HepG2 (cell line): Measurements from ENCODE around the gene S100P. TPM values are rescaled to one million over a fixed set of nuclear protein-coding genes. Genes with fewer than 3 reads are reported as not detected.
A peak's percentile ranks its signal among the peaks of the same experiment; 100 is the strongest.

Experiments used
- ATF7-NPFF ChIP-seq: sonication (generic); formaldehyde crosslinking; IDR thresholded peaks from 2 replicates; pipeline ENCODE4 v1.8.1; 2023; ENCODE audit warnings: mild to moderate bottlenecking, low read depth, missing genetic modification reagents, moderate library complexity
- CHCHD3 ChIP-seq: sonication (generic); formaldehyde crosslinking; IDR thresholded peaks from 2 replicates; pipeline ENCODE4 v1.8.0; 2022; ENCODE audit warnings: mild to moderate bottlenecking, missing genetic modification reagents, moderate library complexity
- CHD2 ChIP-seq: IDR thresholded peaks from 2 replicates; pipeline ENCODE4 v1.6.1; 2011; ENCODE audit warnings: low read depth, low read length, improper control_type of control experiment
- FOSL2 ChIP-seq: sonication (generic); formaldehyde crosslinking; IDR thresholded peaks from 2 replicates; pipeline ENCODE4 v1.4.0; 2020; ENCODE audit warnings: missing genetic modification reagents
- GLI4 ChIP-seq: sonication (generic); formaldehyde crosslinking; IDR thresholded peaks from 2 replicates; pipeline ENCODE4 v1.5.1; 2020; ENCODE audit warnings: missing genetic modification reagents, mild to moderate bottlenecking, moderate library complexity, borderline replicate concordance
- PAWR ChIP-seq: sonication (generic); formaldehyde crosslinking; IDR thresholded peaks from 2 replicates; pipeline ENCODE4 v1.4.0; 2020; ENCODE audit warnings: missing genetic modification reagents, mild to moderate bottlenecking, borderline replicate concordance
- PAX8 ChIP-seq: sonication (generic); formaldehyde crosslinking; IDR thresholded peaks from 2 replicates; pipeline ENCODE4 v1.8.0; 2022; ENCODE audit warnings: mild to moderate bottlenecking, missing genetic modification reagents, borderline replicate concordance
- TEF ChIP-seq: sonication (generic); formaldehyde crosslinking; IDR thresholded peaks from 2 replicates; pipeline ENCODE4 v1.5.0; 2020; ENCODE audit warnings: missing genetic modification reagents
- THAP11 ChIP-seq: IDR thresholded peaks from 2 replicates; pipeline ENCODE4 v1.6.1; 2016; ENCODE audit warnings: missing biosample characterization, missing genetic modification reagents
- ZFY ChIP-seq: sonication (generic); formaldehyde crosslinking; IDR thresholded peaks from 2 replicates; pipeline ENCODE4 v1.4.0; 2020; ENCODE audit warnings: missing genetic modification reagents
- ZNF24 ChIP-seq: fragments of 450-650 bp; IDR thresholded peaks from 2 replicates; pipeline ENCODE4 v1.6.1; 2017; ENCODE audit warnings: antibody characterized with exemption, mild to moderate bottlenecking
- ZNF33B ChIP-seq: sonication (generic); formaldehyde crosslinking; IDR thresholded peaks from 2 replicates; pipeline ENCODE4 v1.5.1; 2020; ENCODE audit warnings: mild to moderate bottlenecking, missing genetic modification reagents
- ZNF546 ChIP-seq: sonication (generic); formaldehyde crosslinking; conservative IDR thresholded peaks from 2 replicates; pipeline ENCODE4 v1.8.1; 2023; ENCODE audit warnings: mild to moderate bottlenecking, missing genetic modification reagents
- polyA plus RNA-seq, 8 experiments: library from polyadenylated mRNA; depleted of rRNA in 3 of 8; stranded (reverse) in 7 of 8; unstranded in 1 of 8; fragments of >200 nt; fragmentation: Illumina TruSeq in 4 of 8; extraction: Trizol in 4 of 8; gene quantifications; 2 replicates each; pipeline versions ENCODE4 v1.2.1 to v1.2.3, GENCODE V29; 2011 to 2016; ENCODE audit warnings: low read depth in 4 of 8, missing spikeins in 1 of 8, mixed read lengths in 1 of 8; ENCODE audit not compliant: insufficient read depth in 1 of 8
- total RNA-seq, 5 experiments: library from RNA; depleted of rRNA; stranded (reverse); fragments of >200 nt; fragmentation: Illumina TruSeq; extraction: Trizol; gene quantifications; 2 replicates each; pipeline ENCODE4 v1.2.3, GENCODE V29; 2016; ENCODE audit warnings: low read depth in 1 of 5
- TF ChIP-seq, protein P1 (sequence below): sonication (generic); formaldehyde crosslinking; IDR thresholded peaks from 2 replicates; pipeline ENCODE4 v1.9.0; 2021; ENCODE audit warnings: mild to moderate bottlenecking, missing genetic modification reagents
- TF ChIP-seq, protein P2 (sequence below): sonication (generic); formaldehyde crosslinking; IDR thresholded peaks from 2 replicates; pipeline ENCODE4 v1.4.0; 2020; ENCODE audit warnings: mild to moderate bottlenecking, missing genetic modification reagents
- TF ChIP-seq, protein P3 (sequence below): sonication (generic); formaldehyde crosslinking; IDR thresholded peaks from 2 replicates; pipeline ENCODE4 v1.4.0; 2020; ENCODE audit warnings: missing genetic modification reagents

S100P gene
- total and polyA plus RNA-seq, 2 of the 13 experiments (the other 11 are each of a cell fraction or from before 2014, with no cell fraction given): 278 to 1,649 TPM

DNA sequence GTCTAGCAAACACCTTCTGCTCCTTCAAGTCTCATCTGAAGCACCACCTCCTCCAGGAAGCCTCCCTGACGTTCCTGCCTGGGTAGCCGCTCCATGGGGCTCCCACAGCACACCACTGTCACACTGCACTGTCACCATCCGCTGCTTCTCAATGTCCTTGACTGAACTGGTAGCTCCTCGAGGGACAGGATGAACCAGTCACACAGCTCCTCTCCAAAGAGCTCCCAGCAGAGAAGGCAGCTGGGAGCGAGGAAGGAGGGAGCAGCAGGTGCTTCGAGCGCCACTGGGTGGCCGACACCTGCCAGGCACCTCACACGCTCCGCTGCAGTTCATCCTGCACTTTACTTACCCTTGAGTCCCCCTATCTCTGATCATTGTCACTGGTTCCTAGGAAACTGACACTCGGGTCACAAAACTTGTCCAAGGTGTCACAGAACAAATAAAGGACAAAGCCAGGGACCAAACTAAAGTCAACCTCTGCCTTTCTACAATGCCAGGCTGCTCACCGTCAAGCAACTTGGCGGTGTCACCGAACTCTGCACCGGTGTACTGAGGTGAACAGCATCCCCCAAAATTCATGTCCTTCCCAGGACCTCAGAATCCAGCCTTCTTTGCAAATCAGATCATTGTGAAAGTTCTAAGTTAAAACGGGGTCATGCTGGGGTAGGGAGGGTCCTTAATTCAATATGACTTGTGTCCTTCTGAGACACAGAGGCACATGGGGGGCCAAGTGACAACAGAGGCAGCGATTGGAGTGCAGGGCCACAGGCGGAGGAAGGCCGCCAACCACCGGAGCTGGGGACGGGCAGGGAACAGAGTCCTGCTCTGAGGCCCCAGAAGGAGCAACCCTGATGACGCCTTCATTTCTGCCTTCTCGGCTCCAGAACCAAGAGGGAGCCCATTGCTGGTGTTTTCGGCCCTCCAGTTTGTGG lies 5.5 kb upstream of the S100P start (continued):
- TF ChIP-seq, protein P1, sequence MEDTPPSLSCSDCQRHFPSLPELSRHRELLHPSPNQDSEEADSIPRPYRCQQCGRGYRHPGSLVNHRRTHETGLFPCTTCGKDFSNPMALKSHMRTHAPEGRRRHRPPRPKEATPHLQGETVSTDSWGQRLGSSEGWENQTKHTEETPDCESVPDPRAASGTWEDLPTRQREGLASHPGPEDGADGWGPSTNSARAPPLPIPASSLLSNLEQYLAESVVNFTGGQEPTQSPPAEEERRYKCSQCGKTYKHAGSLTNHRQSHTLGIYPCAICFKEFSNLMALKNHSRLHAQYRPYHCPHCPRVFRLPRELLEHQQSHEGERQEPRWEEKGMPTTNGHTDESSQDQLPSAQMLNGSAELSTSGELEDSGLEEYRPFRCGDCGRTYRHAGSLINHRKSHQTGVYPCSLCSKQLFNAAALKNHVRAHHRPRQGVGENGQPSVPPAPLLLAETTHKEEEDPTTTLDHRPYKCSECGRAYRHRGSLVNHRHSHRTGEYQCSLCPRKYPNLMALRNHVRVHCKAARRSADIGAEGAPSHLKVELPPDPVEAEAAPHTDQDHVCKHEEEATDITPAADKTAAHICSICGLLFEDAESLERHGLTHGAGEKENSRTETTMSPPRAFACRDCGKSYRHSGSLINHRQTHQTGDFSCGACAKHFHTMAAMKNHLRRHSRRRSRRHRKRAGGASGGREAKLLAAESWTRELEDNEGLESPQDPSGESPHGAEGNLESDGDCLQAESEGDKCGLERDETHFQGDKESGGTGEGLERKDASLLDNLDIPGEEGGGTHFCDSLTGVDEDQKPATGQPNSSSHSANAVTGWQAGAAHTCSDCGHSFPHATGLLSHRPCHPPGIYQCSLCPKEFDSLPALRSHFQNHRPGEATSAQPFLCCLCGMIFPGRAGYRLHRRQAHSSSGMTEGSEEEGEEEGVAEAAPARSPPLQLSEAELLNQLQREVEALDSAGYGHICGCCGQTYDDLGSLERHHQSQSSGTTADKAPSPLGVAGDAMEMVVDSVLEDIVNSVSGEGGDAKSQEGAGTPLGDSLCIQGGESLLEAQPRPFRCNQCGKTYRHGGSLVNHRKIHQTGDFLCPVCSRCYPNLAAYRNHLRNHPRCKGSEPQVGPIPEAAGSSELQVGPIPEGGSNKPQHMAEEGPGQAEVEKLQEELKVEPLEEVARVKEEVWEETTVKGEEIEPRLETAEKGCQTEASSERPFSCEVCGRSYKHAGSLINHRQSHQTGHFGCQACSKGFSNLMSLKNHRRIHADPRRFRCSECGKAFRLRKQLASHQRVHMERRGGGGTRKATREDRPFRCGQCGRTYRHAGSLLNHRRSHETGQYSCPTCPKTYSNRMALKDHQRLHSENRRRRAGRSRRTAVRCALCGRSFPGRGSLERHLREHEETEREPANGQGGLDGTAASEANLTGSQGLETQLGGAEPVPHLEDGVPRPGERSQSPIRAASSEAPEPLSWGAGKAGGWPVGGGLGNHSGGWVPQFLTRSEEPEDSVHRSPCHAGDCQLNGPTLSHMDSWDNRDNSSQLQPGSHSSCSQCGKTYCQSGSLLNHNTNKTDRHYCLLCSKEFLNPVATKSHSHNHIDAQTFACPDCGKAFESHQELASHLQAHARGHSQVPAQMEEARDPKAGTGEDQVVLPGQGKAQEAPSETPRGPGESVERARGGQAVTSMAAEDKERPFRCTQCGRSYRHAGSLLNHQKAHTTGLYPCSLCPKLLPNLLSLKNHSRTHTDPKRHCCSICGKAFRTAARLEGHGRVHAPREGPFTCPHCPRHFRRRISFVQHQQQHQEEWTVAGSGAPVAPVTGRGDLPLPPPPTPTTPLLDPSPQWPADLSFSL (CRISPR knock-in tag): no peak
- TF ChIP-seq, protein P2, sequence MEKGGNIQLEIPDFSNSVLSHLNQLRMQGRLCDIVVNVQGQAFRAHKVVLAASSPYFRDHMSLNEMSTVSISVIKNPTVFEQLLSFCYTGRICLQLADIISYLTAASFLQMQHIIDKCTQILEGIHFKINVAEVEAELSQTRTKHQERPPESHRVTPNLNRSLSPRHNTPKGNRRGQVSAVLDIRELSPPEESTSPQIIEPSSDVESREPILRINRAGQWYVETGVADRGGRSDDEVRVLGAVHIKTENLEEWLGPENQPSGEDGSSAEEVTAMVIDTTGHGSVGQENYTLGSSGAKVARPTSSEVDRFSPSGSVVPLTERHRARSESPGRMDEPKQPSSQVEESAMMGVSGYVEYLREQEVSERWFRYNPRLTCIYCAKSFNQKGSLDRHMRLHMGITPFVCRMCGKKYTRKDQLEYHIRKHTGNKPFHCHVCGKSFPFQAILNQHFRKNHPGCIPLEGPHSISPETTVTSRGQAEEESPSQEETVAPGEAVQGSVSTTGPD (CRISPR knock-in tag): no peak
- TF ChIP-seq FOSL2 (CRISPR knock-in tag) (no peak), ZFY (CRISPR knock-in tag) (no peak), ZNF24 (no peak), PAX8 (no peak), ATF7-NPFF (CRISPR knock-in tag) (no peak), PAWR (CRISPR knock-in tag) (no peak), CHCHD3 (CRISPR knock-in tag) (no peak), ZNF33B (CRISPR knock-in tag) (no peak), THAP11 (CRISPR knock-in tag) (no peak), TEF (CRISPR knock-in tag) (no peak), GLI4 (no peak), CHD2 (no peak), ZNF546 (CRISPR knock-in tag) (no peak)
- TF ChIP-seq, protein P3, sequence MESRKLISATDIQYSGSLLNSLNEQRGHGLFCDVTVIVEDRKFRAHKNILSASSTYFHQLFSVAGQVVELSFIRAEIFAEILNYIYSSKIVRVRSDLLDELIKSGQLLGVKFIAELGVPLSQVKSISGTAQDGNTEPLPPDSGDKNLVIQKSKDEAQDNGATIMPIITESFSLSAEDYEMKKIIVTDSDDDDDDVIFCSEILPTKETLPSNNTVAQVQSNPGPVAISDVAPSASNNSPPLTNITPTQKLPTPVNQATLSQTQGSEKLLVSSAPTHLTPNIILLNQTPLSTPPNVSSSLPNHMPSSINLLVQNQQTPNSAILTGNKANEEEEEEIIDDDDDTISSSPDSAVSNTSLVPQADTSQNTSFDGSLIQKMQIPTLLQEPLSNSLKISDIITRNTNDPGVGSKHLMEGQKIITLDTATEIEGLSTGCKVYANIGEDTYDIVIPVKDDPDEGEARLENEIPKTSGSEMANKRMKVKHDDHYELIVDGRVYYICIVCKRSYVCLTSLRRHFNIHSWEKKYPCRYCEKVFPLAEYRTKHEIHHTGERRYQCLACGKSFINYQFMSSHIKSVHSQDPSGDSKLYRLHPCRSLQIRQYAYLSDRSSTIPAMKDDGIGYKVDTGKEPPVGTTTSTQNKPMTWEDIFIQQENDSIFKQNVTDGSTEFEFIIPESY (CRISPR knock-in tag): peak; percentile 51; the same call in 1 of the 2 replicates
